Keratinocyte (primary cell): ENCODE results near the gene TSC22D2. TPM values are rescaled to one million over a fixed set of nuclear protein-coding genes. Genes with fewer than 3 reads are reported as not detected.

ENCODE experiments used
- DNase-seq: peaks from one replicate; pipeline ENCODE4 v3.0.0-alpha.2; 2011; ENCODE audit warnings: low read depth, missing footprints, low spot score
- FAIRE-seq: peaks from 2 replicates; lab custom pipeline; 2011; peaks lifted over from hg19 to GRCh38; lab: Jason Lieb, UNC
- H2AFZ ChIP-seq: 2 replicates; pipeline ENCODE4 v1.6.0; 2012; ENCODE audit warnings: low read length, control low read depth, inconsistent platforms; ENCODE audit not compliant: control insufficient read depth
- H3K27ac ChIP-seq: 2 replicates; pipeline ENCODE4 v1.5.1; 2011; ENCODE audit warnings: low read length; ENCODE audit not compliant: control insufficient read depth, insufficient read depth
- H3K27me3 ChIP-seq: 3 replicates; pipeline ENCODE4 v1.6.0; 2011; ENCODE audit warnings: low read length; ENCODE audit not compliant: control insufficient read depth, insufficient read depth; ENCODE audit errors: extremely low read depth
- H3K36me3 ChIP-seq, 2 experiments: 2 replicates in 1 of 2; 3 replicates in 1 of 2; pipeline ENCODE4 v1.5.1; 2011; ENCODE audit warnings: low read length in 2 of 2, mild to moderate bottlenecking in 1 of 2; ENCODE audit not compliant: control insufficient read depth in 2 of 2, insufficient read depth in 2 of 2; ENCODE audit errors: extremely low read depth in 1 of 2
- H3K4me1 ChIP-seq: 3 replicates; pipeline ENCODE4 v1.5.1; 2011; ENCODE audit warnings: low read length; ENCODE audit not compliant: control insufficient read depth, insufficient read depth; ENCODE audit errors: extremely low read depth
- H3K4me2 ChIP-seq: 3 replicates; pipeline ENCODE4 v1.6.0; 2011; ENCODE audit warnings: low read depth, low read length; ENCODE audit not compliant: control insufficient read depth, insufficient read depth; ENCODE audit errors: extremely low read depth
- H3K4me3 ChIP-seq, 3 experiments: fragments of 200-600 bp in 1 of 3; sonication (generic) in 1 of 3; 2 replicates in 2 of 3; 3 replicates in 1 of 3; pipeline ENCODE4 v1.5.1; 2011 to 2016; ENCODE audit warnings: low read length in 3 of 3, mild to moderate bottlenecking in 3 of 3, control low read depth in 2 of 3, inconsistent platforms in 1 of 3, low read depth in 1 of 3, mixed read lengths in 1 of 3, mixed run types in 1 of 3, moderate library complexity in 1 of 3; ENCODE audit not compliant: control insufficient read depth in 2 of 3, insufficient read depth in 2 of 3; ENCODE audit errors: extremely low read depth in 1 of 3
- H3K79me2 ChIP-seq: 2 replicates; pipeline ENCODE4 v1.6.0; 2012; ENCODE audit warnings: low read length; ENCODE audit not compliant: control insufficient read depth, insufficient read depth
- H3K9ac ChIP-seq: 3 replicates; pipeline ENCODE4 v1.6.0; 2011; ENCODE audit warnings: low read length; ENCODE audit not compliant: control insufficient read depth, insufficient read depth; ENCODE audit errors: extremely low read depth
- H3K9me1 ChIP-seq: 3 replicates; pipeline ENCODE4 v1.6.0; 2011; ENCODE audit warnings: low read length; ENCODE audit not compliant: control insufficient read depth, insufficient read depth; ENCODE audit errors: extremely low read depth
- H3K9me3 ChIP-seq: 2 replicates; pipeline ENCODE4 v1.5.1; 2012; ENCODE audit warnings: low read depth, low read length; ENCODE audit not compliant: control insufficient read depth
- H4K20me1 ChIP-seq: 3 replicates; pipeline ENCODE4 v1.6.0; 2011; ENCODE audit warnings: low read length; ENCODE audit not compliant: control insufficient read depth, insufficient read depth; ENCODE audit errors: extremely low read depth
- EZH2 ChIP-seq: IDR thresholded peaks from one replicate; pipeline ENCODE4 v1.6.1; 2012; ENCODE audit warnings: inconsistent platforms, mild to moderate bottlenecking, low read length, moderate library complexity
- dilution Hi-C: fragments of 300-500 bp; cut with MboI; formaldehyde crosslinking; loops from one replicate; pipeline ENCODE4 v1.7.0; 2020; ENCODE audit warnings: low sequenced_read_pairs; ENCODE audit not compliant: extremely low pct_ligation_motif_present
- polyA plus RNA-seq, 5 experiments: library from polyadenylated mRNA; depleted of rRNA in 3 of 5; stranded (reverse) in 3 of 5; stranded (forward) in 1 of 5; unstranded in 1 of 5; fragments of >200 nt; gene quantifications; 1 replicate in 1 of 5; 2 replicates in 3 of 5; 3 replicates in 1 of 5; pipeline versions ENCODE4 v1.2.1 to v1.2.3, GENCODE V29; 2011 to 2012; ENCODE audit warnings: missing spikeins in 2 of 5, low read depth in 1 of 5, low replicate concordance in 1 of 5
- TF ChIP-seq, protein P1 (sequence below), 3 experiments: IDR thresholded peaks in 1 of 3; conservative IDR thresholded peaks in 1 of 3; optimal IDR thresholded peaks in 1 of 3; 2 replicates in 2 of 3; 3 replicates in 1 of 3; pipeline versions ENCODE3 to v1.5.1; 2011; ENCODE audit warnings: low read length in 3 of 3, mild to moderate bottlenecking in 3 of 3, moderate library complexity in 2 of 3, control low read depth in 1 of 3, inconsistent platforms in 1 of 3; ENCODE audit not compliant: insufficient read depth in 2 of 3; ENCODE audit errors: extremely low read depth in 1 of 3

Gene TSC22D2
- polyA plus RNA-seq, 1 donor (not counting 4 experiments of a cell fraction or from before 2014, with no cell fraction given), result 22.3 TPM

DNA sequence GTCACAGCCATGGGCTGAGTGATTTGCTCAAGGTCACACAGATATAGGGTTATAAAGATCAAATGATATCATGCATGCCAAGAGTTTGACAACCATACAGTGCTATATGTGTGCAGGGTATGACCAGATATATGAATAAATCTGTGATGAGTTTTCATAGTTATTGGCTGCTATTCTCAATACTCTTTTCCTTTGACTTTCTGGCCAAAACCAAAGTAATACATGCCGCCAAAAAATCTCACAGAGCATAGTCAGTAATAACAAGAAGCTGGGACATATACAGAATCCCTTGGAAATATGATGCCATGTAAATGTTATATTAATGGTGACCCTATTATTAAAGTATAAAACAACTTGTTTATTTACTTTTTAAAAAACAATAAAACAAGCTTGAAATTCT lies 11.6 kb upstream of the TSC22D2 start:
- DNase-seq, result no peak
- no peak overlapping the region for H3K4me3 ChIP-seq
- H3K9ac ChIP-seq, result no peak overlapping the region
- H4K20me1 ChIP-seq, result no peaks in the 10 kb centered on the region
- no peak for FAIRE-seq
- no peaks in the 10 kb centered on the region for H3K36me3 ChIP-seq
- dilution Hi-C loops, result no loop called here
- H3K79me2 ChIP-seq, result no peaks in the 10 kb centered on the region
- peaks cover 11% of the 10 kb centered on the region for H3K4me1 ChIP-seq
- H3K4me2 ChIP-seq, result no peak overlapping the region
- H3K27me3 ChIP-seq, result no peaks in the 10 kb centered on the region
- no peak overlapping the region for H2AFZ ChIP-seq
- no peak overlapping the region for H3K27ac ChIP-seq
- no peaks in the 10 kb centered on the region for H3K9me1 ChIP-seq
- H3K9me3 ChIP-seq, result no peaks in the 10 kb centered on the region
- TF ChIP-seq, protein P1, sequence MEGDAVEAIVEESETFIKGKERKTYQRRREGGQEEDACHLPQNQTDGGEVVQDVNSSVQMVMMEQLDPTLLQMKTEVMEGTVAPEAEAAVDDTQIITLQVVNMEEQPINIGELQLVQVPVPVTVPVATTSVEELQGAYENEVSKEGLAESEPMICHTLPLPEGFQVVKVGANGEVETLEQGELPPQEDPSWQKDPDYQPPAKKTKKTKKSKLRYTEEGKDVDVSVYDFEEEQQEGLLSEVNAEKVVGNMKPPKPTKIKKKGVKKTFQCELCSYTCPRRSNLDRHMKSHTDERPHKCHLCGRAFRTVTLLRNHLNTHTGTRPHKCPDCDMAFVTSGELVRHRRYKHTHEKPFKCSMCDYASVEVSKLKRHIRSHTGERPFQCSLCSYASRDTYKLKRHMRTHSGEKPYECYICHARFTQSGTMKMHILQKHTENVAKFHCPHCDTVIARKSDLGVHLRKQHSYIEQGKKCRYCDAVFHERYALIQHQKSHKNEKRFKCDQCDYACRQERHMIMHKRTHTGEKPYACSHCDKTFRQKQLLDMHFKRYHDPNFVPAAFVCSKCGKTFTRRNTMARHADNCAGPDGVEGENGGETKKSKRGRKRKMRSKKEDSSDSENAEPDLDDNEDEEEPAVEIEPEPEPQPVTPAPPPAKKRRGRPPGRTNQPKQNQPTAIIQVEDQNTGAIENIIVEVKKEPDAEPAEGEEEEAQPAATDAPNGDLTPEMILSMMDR (optimal IDR thresholded peaks at IDR 0.05 in 1 of 3, IDR thresholded peaks at IDR 0.05 in 1 of 3, conservative IDR thresholded peaks at IDR 0.05 in 1 of 3; ENCODE audit: extremely low read depth in 1 of 3, insufficient read depth in 2 of 3, low read length in 3 of 3), result no peak
- no peak for TF ChIP-seq EZH2

GRCh38 chr3:150396956-150397550 lies 11.0 kb upstream of the TSC22D2 start:
- H4K20me1 ChIP-seq, result no peaks in the 10 kb centered on the region
- FAIRE-seq (no peak), DNase-seq (no peak)
- H3K79me2 ChIP-seq, result no peaks in the 10 kb centered on the region
- H3K4me1 ChIP-seq, result peaks cover 11% of the 10 kb centered on the region
- H3K9me1 ChIP-seq, result no peaks in the 10 kb centered on the region
- H2AFZ ChIP-seq, result no peak overlapping the region
- H3K36me3 ChIP-seq, result no peaks in the 10 kb centered on the region
- H3K27me3 ChIP-seq, result no peaks in the 10 kb centered on the region
- no peak for TF ChIP-seq EZH2
- TF ChIP-seq, protein P1 (optimal IDR thresholded peaks at IDR 0.05 in 1 of 3, IDR thresholded peaks at IDR 0.05 in 1 of 3, conservative IDR thresholded peaks at IDR 0.05 in 1 of 3; ENCODE audit: extremely low read depth in 1 of 3, insufficient read depth in 2 of 3, low read length in 3 of 3), result no peak
- H3K9ac ChIP-seq, result no peak overlapping the region
- H3K4me3 ChIP-seq, result no peak overlapping the region
- H3K9me3 ChIP-seq, result no peaks in the 10 kb centered on the region
- dilution Hi-C loops, result no loop called here
- H3K27ac ChIP-seq, result no peak overlapping the region
- H3K4me2 ChIP-seq, result no peak overlapping the region
